HepG2 (cell line): ENCODE results near the gene TACC2. TPM values are rescaled to one million over a fixed set of nuclear protein-coding genes. Genes with fewer than 3 reads are reported as not detected.

Source experiments
- KLF12 ChIP-seq: sonication (generic); formaldehyde crosslinking; IDR thresholded peaks from 2 replicates; pipeline ENCODE4 v1.4.0; 2020; ENCODE audit warnings: missing genetic modification reagents, borderline replicate concordance
- MAF1 ChIP-seq: sonication (generic); formaldehyde crosslinking; IDR thresholded peaks from 2 replicates; pipeline ENCODE4 v1.5.0; 2020; ENCODE audit warnings: missing genetic modification reagents, borderline replicate concordance
- NFE2L2 ChIP-seq: fragments of 150-350 bp; IDR thresholded peaks from 2 replicates; pipeline ENCODE4 v1.6.1; 2014; ENCODE audit warnings: low read length
- NKX3-1 ChIP-seq: sonication (generic); formaldehyde crosslinking; IDR thresholded peaks from 2 replicates; pipeline ENCODE4 v1.5.0; 2020; ENCODE audit warnings: missing genetic modification reagents
- SMARCC2 ChIP-seq: fragments of 450-650 bp; IDR thresholded peaks from 2 replicates; pipeline ENCODE4 v1.6.1; 2017; ENCODE audit warnings: antibody characterized with exemption, mild to moderate bottlenecking
- ZNF781 ChIP-seq: sonication (generic); formaldehyde crosslinking; IDR thresholded peaks from 2 replicates; pipeline ENCODE4 v1.5.1; 2020; ENCODE audit warnings: borderline replicate concordance, mild to moderate bottlenecking, missing genetic modification reagents; ENCODE audit errors: not compliant biosample characterization
- polyA plus RNA-seq, 8 experiments: library from polyadenylated mRNA; depleted of rRNA in 3 of 8; stranded (reverse) in 7 of 8; unstranded in 1 of 8; fragments of >200 nt; fragmentation: Illumina TruSeq in 4 of 8; extraction: Trizol in 4 of 8; gene quantifications; 2 replicates each; pipeline versions ENCODE4 v1.2.1 to v1.2.3, GENCODE V29; 2011 to 2016; ENCODE audit warnings: low read depth in 4 of 8, missing spikeins in 1 of 8, mixed read lengths in 1 of 8; ENCODE audit not compliant: insufficient read depth in 1 of 8
- total RNA-seq, 5 experiments: library from RNA; depleted of rRNA; stranded (reverse); fragments of >200 nt; fragmentation: Illumina TruSeq; extraction: Trizol; gene quantifications; 2 replicates each; pipeline ENCODE4 v1.2.3, GENCODE V29; 2016; ENCODE audit warnings: low read depth in 1 of 5
- TF ChIP-seq, protein P1 (sequence below): sonication (generic); formaldehyde crosslinking; IDR thresholded peaks from 2 replicates; pipeline ENCODE4 v1.5.1; 2020; ENCODE audit warnings: mild to moderate bottlenecking, missing genetic modification reagents, borderline replicate concordance
- TF ChIP-seq, protein P2 (sequence below): sonication (generic); formaldehyde crosslinking; conservative IDR thresholded peaks from 2 replicates; pipeline ENCODE4 v1.4.0; 2020; ENCODE audit warnings: missing genetic modification reagents
- TF ChIP-seq, protein P3 (sequence below): IDR thresholded peaks from 2 replicates; pipeline ENCODE4 v1.6.1; 2016
- TF ChIP-seq, protein P4 (sequence below): sonication (generic); formaldehyde crosslinking; IDR thresholded peaks from 2 replicates; pipeline ENCODE4 v1.4.0; 2020; ENCODE audit warnings: missing genetic modification reagents

TACC2 gene
- total and polyA plus RNA-seq, 2 of the 13 experiments (the other 11 are each of a cell fraction or from before 2014, with no cell fraction given), result 11.8 to 16.0 TPM

DNA sequence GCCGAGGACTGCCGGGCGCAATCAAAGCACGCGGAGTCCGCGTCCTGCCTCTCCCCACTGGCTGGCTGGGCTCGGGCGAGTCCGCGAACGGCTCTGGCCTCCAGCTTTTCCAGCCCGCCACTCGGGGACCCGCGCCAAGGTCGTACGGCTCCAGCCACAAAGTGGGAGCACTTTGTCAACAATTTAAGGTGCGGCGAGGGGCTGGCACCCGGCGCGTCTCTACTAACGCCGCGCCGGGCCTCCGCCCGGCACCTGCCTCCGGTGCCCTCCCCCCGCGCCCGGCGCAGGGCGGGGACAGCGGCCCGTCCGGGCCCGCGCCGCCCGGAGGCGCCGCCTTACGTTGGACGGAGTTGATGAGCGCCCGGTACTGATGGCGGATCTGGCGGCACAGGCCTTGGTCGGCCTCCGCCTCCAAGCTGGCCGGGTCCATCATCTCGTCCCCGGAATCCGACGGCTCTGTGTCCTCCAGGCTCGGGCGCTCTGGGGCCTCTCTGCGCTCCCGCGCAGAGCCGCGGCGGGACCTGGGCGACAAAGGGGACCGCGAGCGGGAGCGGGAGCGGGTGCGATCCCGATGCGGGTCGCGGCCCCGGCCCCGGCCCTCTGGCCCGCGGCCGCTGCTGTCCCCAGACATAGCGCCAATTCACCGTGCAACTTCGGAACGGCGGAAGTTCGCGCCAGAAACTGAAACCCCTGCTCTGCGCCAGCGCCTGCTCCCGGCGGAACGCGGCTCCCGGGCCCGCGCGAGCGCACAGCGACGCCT lies 14.2 kb upstream of the TACC2 start, which contains the start of gene NSMCE4A (continued):
- TF ChIP-seq, protein P1, sequence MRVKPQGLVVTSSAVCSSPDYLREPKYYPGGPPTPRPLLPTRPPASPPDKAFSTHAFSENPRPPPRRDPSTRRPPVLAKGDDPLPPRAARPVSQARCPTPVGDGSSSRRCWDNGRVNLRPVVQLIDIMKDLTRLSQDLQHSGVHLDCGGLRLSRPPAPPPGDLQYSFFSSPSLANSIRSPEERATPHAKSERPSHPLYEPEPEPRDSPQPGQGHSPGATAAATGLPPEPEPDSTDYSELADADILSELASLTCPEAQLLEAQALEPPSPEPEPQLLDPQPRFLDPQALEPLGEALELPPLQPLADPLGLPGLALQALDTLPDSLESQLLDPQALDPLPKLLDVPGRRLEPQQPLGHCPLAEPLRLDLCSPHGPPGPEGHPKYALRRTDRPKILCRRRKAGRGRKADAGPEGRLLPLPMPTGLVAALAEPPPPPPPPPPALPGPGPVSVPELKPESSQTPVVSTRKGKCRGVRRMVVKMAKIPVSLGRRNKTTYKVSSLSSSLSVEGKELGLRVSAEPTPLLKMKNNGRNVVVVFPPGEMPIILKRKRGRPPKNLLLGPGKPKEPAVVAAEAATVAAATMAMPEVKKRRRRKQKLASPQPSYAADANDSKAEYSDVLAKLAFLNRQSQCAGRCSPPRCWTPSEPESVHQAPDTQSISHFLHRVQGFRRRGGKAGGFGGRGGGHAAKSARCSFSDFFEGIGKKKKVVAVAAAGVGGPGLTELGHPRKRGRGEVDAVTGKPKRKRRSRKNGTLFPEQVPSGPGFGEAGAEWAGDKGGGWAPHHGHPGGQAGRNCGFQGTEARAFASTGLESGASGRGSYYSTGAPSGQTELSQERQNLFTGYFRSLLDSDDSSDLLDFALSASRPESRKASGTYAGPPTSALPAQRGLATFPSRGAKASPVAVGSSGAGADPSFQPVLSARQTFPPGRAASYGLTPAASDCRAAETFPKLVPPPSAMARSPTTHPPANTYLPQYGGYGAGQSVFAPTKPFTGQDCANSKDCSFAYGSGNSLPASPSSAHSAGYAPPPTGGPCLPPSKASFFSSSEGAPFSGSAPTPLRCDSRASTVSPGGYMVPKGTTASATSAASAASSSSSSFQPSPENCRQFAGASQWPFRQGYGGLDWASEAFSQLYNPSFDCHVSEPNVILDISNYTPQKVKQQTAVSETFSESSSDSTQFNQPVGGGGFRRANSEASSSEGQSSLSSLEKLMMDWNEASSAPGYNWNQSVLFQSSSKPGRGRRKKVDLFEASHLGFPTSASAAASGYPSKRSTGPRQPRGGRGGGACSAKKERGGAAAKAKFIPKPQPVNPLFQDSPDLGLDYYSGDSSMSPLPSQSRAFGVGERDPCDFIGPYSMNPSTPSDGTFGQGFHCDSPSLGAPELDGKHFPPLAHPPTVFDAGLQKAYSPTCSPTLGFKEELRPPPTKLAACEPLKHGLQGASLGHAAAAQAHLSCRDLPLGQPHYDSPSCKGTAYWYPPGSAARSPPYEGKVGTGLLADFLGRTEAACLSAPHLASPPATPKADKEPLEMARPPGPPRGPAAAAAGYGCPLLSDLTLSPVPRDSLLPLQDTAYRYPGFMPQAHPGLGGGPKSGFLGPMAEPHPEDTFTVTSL, result no peak
- TF ChIP-seq NKX3-1 (CRISPR knock-in tag) (no peak), MAF1 (CRISPR knock-in tag) (peak; percentile 57; the same call in 1 of the 2 replicates), NFE2L2 (no peak), ZNF781 (CRISPR knock-in tag) (peak; percentile 41), KLF12 (peak; percentile 30; the same call in 1 of the 2 replicates), SMARCC2 (no peak)
- TF ChIP-seq, protein P2, sequence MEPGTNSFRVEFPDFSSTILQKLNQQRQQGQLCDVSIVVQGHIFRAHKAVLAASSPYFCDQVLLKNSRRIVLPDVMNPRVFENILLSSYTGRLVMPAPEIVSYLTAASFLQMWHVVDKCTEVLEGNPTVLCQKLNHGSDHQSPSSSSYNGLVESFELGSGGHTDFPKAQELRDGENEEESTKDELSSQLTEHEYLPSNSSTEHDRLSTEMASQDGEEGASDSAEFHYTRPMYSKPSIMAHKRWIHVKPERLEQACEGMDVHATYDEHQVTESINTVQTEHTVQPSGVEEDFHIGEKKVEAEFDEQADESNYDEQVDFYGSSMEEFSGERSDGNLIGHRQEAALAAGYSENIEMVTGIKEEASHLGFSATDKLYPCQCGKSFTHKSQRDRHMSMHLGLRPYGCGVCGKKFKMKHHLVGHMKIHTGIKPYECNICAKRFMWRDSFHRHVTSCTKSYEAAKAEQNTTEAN (CRISPR knock-in tag), result peak; percentile 45
- TF ChIP-seq, protein P3, sequence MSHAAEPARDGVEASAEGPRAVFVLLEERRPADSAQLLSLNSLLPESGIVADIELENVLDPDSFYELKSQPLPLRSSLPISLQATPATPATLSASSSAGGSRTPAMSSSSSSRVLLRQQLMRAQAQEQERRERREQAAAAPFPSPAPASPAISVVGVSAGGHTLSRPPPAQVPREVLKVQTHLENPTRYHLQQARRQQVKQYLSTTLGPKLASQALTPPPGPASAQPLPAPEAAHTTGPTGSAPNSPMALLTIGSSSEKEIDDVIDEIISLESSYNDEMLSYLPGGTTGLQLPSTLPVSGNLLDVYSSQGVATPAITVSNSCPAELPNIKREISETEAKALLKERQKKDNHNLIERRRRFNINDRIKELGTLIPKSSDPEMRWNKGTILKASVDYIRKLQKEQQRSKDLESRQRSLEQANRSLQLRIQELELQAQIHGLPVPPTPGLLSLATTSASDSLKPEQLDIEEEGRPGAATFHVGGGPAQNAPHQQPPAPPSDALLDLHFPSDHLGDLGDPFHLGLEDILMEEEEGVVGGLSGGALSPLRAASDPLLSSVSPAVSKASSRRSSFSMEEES (CRISPR knock-in tag), result 0 out of 2 replicates have a peak, but pooled peaks have one; percentile 25
- TF ChIP-seq, protein P4, sequence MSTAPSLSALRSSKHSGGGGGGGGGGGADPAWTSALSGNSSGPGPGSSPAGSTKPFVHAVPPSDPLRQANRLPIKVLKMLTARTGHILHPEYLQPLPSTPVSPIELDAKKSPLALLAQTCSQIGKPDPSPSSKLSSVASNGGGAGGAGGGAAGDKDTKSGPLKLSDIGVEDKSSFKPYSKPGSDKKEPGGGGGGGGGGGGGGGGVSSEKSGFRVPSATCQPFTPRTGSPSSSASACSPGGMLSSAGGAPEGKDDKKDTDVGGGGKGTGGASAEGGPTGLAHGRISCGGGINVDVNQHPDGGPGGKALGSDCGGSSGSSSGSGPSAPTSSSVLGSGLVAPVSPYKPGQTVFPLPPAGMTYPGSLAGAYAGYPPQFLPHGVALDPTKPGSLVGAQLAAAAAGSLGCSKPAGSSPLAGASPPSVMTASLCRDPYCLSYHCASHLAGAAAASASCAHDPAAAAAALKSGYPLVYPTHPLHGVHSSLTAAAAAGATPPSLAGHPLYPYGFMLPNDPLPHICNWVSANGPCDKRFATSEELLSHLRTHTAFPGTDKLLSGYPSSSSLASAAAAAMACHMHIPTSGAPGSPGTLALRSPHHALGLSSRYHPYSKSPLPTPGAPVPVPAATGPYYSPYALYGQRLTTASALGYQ (CRISPR knock-in tag), result peak; percentile 22; the same call in 1 of the 2 replicates
